GM12865 (cell line): ENCODE data around the gene ALLC.

Source experiments
- DNase-seq: peaks from one replicate; pipeline ENCODE4 v3.0.0; 2010; ENCODE audit warnings: low read depth
- H3K4me3 ChIP-seq: 2 replicates; pipeline ENCODE4 v1.5.1; 2011; ENCODE audit warnings: mild to moderate bottlenecking, low read depth, low read length, control low read depth
- TF ChIP-seq, protein P1 (sequence below): IDR thresholded peaks from 2 replicates; pipeline ENCODE4 v1.5.1; 2011; ENCODE audit warnings: low read length, control low read depth, low read depth, inconsistent platforms; ENCODE audit not compliant: insufficient read depth; ENCODE audit errors: missing control alignments

The ALLC gene

GRCh38 chr2:3749201-3749600 is 91.2 kb downstream of the ALLC start:
- no peak for DNase-seq
- no peak overlapping the region for H3K4me3 ChIP-seq

GRCh38 chr2:3751251-3751650 is 93.3 kb downstream of the ALLC start:
- no peak for DNase-seq
- H3K4me3 ChIP-seq = no peak overlapping the region
- TF ChIP-seq, protein P1, sequence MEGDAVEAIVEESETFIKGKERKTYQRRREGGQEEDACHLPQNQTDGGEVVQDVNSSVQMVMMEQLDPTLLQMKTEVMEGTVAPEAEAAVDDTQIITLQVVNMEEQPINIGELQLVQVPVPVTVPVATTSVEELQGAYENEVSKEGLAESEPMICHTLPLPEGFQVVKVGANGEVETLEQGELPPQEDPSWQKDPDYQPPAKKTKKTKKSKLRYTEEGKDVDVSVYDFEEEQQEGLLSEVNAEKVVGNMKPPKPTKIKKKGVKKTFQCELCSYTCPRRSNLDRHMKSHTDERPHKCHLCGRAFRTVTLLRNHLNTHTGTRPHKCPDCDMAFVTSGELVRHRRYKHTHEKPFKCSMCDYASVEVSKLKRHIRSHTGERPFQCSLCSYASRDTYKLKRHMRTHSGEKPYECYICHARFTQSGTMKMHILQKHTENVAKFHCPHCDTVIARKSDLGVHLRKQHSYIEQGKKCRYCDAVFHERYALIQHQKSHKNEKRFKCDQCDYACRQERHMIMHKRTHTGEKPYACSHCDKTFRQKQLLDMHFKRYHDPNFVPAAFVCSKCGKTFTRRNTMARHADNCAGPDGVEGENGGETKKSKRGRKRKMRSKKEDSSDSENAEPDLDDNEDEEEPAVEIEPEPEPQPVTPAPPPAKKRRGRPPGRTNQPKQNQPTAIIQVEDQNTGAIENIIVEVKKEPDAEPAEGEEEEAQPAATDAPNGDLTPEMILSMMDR = no peak

More at GRCh38 chr2:3749201-3749600, 91.2 kb downstream of the ALLC start:
- TF ChIP-seq, protein P1 = no peak

- no peak for DNase-seq
- no peak overlapping the region for H3K4me3 ChIP-seq
- TF ChIP-seq, protein P1 = no peak
These were observed 93.8 kb downstream of the ALLC start for GRCh38 chr2:3751806-3752205.
